HG03108 (cell line): ENCODE measurements around the gene ALS2.
"Not testable (repeated sequence)": the region's sequence is repeated elsewhere in the genome, so short reads cannot be mapped to it uniquely, and the experiment has no call there.

ENCODE experiments used
- ATAC-seq: cut with Tn5 transposase; IDR thresholded peaks from one replicate; pipeline ENCODE4 v1.9.1; 2021; ENCODE audit warnings: moderate library complexity; ENCODE audit not compliant: unreplicated experiment

ALS2 gene

DNA sequence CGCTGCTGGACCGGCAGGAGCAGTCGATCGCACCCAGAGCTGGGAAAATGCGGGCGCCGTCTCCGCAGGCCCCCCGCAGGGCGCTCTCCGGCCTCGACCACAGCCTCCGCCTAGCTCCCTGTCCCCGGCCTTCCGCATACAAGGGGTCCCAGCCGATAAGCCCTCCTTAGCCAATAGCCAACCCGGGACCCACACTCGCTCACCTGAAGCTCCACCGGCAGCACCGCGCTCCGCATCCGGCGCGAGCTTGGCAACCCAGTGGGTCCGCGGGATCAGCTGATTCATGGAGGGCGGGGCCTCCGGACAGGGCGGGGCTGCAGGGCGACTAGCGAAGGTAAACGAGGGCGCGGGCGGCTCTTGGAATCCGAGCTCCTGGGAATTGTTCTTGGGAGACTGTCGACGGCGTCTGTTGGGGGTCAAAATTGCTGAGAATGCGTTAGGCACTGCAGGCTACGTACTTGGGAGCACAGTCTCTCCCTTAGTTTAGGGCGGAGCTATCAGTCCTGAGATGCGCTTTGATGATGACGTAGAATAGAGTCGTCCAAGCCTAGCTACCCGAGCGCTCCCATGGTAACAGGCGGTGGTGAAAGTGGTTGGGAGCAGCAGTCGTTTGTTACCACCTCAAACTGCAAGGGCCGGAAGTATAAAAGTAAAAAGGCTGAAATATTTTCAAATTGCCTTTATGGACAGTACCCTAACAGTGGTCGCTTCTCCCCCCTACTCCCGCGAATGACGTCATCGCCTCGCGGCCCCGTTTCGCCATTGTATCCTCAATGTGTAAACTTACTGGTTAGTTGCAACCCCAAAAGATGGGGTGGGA is at the start of gene ALS2:
ALS2 (minus strand) TSS at position 260 of the 820 bp plus-strand sequence. CDS start 12,048 bp downstream, outside the sequence.
- peak; percentile 96 for ATAC-seq

DNA sequence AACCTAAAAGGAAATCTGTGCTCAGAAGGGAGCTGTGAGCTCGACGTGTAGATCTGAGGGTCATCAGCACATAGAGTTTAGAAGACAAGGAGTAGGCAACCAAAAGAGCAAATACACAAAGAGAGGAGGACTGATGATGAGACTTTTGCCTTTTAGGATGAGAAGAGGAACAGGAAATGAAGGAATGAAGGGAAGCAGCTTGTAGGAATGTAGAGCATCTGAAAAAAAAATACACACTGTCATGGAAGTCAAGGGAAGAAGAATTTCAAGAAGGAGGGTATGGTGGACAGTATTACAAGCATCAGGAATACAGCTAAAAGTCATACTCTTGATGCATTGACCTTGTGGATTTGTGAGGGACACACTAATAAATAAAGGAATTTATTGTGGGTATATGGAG is 47.5 kb upstream of the ALS2 start:
- no peak for ATAC-seq

DNA sequence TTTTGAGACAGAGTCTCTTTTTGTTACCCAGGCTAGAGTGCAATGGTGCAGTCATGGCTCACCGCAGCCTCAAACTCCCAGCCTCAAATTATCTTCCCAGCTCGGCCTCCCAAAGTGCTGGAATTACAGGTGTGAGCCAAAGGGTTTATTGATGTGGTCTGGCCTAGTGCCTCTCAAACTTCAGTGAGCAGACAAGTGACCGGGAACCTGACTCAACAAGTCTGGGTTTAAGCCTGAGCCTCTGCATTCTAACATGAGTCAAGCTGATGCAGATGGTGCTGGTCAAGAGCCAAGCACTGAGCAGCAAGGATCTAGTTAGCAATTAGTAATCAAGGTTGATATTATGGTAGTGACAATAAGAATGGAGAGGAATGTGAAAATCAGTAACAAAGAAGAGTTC is 46.9 kb upstream of the ALS2 start:
- no peak for ATAC-seq

DNA sequence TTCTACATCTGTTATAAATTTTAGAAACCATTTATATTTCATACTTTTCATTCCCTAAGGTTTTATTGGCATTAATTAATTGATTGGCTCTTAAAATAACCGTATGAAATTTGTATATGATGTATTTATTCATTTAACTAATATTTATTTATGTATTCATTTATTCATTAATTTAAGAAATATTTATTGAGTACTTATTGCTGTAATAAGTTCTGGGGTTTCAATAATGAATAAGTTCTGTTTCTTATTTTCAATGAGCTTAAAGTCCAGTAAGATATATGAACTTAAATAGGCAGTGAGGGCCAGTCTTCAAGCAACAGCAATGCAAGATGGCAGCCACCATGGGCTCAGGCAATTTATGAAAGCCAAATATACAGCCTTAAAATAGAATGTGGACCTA is 43.5 kb upstream of the ALS2 start:
- ATAC-seq: no peak

DNA sequence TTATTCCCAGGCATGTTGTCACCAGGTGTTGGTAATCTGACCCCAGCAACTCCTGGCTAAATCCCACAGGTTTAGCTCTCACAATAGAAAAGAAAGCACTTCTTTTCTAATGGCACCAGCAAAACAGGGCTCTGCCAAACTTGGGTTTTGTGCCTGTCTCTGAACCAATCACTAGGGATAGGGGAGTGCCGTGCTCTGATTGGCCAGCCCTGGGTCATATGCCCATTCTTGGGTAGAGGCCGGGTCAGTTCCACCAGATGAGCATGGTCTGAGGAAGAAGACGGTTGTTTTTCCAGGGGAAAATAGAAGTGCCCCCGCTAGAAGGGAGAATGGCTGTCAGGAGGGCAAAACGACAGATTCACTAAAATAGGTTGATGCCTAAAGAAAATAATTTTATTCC is 40.3 kb upstream of the ALS2 start:
- no peak for ATAC-seq

DNA sequence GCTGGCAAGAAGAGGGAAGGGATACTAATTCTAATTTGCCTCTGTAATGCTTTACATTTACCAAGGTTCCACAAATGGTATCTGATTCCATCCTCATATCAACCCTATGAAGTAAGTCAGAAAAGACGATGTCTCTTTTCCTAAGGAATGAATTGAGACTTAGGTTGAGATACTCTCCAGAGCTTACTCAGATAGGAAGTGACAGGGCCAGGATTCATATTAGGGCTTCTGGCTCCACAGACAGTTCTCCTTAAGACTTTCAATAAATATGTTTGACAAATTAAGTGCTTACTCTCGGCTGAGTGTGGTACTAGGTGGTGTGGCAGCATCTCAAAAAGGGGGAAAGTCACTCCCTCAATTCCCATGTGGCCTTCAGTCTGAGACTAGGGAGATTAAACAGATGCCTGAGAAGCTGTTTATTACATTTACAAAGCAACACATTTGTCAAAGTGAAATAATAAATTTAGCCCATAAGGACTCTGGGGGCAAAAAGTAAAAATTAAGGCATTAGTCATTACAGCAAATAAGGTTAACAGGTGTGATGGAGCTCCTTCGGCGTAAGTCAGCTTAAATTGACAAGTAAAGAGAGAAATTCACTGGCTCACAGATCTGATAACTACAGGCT is 39.8 kb upstream of the ALS2 start:
- no peak for ATAC-seq

DNA sequence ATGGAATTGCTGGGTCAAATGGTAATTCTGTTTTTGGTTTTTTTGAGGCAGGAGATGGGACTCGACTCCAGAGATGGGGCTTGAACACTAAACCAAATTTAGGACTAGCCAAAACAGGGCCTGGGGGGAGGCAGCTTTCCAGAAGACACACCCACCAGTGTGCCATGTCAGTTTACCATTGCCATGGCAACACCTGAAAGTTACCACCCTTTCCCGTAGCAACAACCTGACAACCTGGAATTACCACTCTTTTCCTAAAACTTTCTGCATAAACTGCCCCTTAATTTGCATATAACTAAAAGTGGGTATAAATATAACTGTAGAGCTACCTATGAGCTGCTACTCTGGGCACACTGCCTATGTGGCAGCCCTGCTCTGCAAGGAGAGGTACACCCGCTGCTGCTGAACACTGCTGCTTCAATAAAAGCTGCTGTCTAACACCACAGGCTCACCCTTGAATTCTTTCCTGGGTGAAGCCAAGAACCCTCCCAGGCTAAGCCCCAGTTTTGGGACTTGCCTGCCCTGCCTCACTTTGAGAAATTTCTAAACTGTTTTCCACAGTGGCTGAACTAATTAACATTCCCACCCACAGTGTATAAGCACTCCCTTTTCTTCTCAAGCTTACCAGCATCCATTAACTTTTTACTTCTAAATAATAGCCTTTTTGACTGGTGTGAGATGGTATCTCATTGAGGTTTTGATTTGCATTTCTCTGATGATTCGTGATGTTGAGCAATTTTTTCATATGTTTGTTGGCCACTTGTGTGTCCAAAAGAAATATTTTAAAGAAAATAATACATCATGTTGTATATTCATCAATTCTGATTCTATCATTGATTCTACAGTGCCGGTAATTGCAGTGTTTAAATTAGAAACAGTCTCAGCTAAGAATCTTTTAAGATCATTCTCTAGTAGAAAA is 36.2 kb upstream of the ALS2 start:
- no peak for ATAC-seq

DNA sequence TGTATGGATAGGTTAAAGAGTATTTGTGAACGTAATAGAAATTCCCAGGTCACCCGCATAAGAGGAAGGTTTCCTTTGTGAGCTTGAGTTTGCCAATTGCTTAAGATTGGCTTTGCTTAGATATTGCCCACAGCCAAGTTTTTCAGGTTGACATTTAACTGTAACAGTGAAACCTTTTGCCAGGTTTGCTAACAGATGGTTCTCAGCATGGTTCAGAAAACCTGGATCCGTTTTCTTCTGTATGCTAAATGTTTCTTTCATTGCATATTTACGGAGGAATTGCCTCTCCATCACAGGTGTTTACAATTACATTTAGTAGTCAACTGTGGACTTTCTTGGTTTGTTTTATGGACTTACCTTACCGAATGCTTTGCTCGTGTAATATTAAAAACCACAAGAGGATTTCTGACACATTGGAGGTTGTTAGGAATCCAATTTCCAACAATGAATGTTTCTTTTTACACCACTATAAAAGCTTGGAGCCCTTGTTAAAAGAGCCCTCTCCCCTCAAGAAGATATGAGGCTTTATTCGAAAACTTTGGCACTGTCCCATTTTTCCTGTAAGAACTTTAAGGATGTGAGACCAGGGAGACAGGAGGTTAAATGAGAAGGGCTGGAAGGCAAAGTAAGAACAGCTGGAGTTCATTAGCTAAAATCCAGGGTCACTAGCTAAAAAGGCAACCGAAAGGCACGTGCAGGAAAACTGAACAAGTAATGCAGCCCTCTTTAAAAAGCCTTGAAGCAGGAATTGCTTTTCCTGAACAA is 33.4 kb upstream of the ALS2 start:
- ATAC-seq: no peak

DNA sequence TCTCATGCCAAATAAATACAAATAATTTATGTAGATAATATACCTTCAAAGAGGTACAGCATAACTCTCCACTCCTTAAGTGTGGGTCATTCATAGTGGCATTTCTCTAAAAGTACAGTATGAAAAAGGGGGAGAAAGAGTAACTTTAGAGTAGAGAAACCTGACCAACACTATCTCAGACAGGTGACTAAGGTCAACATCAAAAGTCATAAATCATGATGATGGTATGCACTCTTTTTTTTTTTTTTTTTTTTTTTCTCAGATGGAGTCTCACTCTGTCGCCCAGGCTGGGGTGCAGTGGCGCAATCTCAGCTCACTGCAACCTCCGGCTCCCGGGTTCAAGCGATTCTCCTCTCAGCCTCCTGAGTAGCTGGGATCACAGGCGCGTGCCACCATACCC is 29.9 kb upstream of the ALS2 start:
- ATAC-seq: not testable (repeated sequence)

DNA sequence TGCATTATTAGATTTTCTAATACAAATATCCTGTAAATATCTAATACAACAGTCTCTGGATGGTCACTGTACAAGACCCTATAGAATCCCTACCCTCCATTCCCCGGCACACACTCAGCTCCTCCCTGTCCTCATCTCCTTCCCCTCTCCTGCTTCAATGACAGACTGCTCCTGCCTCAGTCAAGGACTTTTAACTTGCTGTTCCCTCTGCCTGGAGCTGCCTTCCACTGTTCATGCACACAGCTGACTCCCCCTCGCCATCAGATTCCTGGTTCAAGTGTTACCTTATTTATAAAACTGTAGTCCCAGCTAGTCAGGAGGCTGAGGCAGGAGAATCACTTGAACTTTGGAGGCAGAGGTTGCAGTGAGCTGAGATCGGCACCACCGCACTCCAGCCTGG is 28.9 kb upstream of the ALS2 start:
- ATAC-seq: no peak

DNA sequence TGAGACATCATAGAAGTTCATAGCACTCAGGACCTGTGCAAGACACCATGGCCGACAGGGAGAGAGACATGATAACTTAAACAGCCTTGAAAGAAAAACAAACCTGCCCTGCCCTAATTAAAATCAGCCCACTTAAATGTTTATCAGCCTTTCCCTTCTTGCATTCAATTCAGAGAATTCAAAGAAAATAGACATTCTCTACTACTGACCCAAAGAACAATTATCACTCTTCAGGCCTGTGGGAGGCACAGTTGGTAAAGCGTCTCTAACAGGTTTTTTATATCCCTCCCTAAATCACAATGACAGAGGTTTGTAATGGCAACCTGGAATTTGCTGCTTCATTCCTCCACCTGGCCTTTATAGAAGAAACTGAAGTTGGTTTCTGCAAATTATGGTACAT is 27.3 kb upstream of the ALS2 start:
- ATAC-seq: no peak

DNA sequence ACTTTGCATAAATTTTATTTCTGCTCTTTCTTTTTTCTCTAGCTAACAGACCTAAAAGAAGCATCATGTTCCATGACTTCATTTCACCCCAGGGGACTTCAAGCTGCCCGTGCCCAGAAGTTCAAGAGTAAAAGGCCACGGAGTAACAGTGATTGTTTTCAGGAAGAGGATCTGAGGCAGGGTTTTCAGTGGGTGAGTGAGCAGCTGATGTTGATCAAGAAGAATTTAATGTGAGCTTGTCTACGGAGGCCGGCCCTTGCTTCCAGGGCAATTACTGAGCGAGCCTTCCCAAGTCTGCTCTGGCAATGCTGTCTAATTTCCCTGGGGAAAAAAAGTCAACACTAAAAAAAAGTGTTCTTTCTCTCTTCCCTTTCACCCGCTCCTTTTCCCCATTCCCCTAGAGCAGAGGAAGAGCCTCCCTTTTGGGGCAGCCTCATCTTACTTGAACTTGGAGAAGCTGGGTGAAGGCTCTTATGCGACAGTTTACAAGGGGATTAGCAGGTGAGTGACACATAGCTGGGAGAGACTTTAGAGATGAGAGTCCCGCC is 26.8 kb upstream of the ALS2 start:
- ATAC-seq: no peak

DNA sequence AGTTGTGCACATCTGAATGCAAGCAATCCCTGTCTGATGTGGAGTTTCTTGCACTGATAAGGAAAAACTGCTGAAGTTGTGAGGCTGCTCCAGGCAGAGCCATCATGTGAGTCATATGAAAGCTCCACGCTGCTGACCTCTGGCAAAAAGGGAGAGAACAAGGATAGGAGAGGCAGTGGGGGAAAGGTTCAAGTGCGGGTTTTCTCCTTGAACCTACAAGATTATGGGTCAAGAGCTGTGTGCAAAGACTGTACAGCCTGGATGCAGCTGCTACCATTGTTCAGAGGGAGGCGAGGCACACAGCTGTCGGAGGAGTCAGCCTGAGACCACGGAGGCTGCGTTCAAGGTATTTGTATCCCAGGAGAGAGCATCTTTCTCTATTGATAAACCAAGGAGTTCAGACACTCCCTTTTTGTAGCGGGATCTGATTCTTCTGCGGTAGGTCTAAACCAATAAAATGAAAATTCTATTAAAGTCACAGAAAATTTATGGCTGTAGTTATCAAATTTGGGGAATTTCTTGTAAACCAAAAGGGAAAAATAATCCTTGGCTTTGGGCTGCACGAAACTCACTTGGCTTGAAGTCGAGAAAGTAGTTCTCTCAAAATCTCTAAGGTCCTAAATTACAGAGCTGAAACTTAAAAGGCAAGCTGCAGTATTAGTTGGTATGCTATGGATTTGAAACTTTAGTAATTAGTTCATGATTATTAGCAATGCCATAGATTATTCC is 25.9 kb upstream of the ALS2 start, which contains the start of gene CDK15:
CDK15 (plus strand) TSS at position 96 of the 729 bp plus-strand sequence; CDS start at position 224, 128 bp downstream.
- no peak for ATAC-seq

DNA sequence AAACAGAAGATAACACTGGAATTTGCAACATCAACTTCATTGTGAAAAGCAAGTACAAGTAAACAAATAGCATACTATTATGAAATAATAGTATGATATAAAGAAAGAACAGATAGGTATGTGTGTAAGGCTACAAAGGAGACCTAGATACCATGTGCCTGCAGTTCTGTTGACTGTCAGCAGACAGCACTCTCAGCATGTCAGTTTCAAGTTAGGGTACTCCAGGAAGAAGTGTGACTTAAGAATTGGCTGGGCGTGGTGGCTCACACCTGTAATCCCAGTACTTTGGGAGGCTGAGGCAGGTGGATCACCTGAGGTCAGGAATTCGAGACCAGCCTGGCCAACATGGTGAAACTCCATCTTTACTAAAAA is 18.2 kb upstream of the ALS2 start:
- not testable (repeated sequence) for ATAC-seq

DNA sequence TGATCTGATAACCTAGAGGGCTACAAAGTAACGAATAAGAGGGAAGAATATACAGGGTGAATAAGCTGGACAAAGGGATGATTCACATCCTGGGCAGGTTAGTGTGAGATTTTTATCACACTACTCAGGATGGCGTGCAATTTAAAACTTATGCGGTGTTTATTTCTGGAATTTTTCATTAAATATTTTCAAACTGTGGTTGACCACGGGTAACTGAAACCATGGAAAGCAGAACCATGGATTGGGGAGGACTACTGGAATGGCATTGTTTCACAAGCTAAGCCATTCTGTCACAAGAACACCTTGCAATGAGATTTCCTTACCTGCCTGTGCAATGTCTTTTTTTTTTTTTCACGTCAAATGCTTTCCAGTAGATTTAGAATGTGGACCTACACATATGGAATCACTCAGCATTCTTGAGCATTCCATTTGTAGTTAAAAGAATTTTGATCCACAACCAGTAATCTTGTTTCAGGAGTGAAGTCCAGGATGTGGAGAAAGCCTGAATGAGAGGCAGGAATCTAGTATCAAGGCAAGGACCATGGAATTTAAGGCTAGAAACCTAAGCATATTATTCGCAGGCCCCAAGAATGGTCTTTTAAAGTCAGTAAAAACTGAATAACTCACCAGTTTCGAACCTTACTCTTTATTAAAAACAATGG is 17.6 kb upstream of the ALS2 start:
- ATAC-seq: no peak

DNA sequence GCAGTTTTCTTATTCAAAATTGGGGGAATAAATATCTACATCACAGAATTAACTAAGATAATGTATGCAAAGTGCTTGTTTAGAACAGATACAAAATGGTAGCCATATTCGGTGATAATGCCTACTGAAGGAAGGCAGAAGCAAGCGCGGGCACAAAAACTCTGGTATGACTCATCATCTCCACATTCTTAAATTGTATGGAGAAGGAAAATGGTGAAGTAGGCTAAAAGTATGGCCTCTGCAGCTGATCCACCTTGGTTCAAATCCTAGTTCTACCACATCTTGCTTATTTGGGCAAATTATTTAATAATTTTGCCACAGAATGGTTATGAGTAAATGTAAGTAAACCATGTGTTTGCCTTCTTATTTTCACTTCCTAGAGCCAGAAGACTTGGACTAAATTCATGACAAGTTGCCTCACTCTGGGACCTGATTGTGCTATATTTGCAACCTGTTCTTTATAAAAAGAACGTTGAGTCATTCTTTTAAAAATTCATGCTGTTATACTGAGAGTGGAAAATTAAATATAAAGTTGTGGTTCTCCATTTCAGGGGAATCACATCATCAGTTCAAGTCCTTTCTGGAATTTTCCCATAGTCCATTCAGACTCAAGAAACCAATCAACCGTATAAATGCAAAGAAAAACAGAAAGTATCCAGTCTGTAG is 16.6 kb upstream of the ALS2 start:
- ATAC-seq: no peak

DNA sequence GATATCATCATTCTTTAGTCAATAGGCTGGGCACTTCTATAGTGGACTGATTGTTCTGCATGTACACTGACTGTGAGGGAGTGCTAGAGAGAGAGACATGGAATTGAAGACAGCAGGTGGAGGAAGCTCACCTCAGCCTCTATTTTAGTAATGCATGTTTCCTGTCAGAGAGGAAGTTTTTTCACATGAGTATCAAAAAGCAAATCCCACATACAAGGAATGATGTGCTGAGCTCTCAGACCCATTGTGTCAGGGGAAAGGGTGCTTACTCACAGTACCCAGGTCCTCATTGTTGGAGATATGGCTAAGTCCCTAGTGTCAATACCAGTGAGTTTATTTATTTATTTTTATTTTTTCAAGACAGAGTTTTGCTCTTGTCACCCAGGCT is 15.7 kb upstream of the ALS2 start:
- ATAC-seq: no peak

DNA sequence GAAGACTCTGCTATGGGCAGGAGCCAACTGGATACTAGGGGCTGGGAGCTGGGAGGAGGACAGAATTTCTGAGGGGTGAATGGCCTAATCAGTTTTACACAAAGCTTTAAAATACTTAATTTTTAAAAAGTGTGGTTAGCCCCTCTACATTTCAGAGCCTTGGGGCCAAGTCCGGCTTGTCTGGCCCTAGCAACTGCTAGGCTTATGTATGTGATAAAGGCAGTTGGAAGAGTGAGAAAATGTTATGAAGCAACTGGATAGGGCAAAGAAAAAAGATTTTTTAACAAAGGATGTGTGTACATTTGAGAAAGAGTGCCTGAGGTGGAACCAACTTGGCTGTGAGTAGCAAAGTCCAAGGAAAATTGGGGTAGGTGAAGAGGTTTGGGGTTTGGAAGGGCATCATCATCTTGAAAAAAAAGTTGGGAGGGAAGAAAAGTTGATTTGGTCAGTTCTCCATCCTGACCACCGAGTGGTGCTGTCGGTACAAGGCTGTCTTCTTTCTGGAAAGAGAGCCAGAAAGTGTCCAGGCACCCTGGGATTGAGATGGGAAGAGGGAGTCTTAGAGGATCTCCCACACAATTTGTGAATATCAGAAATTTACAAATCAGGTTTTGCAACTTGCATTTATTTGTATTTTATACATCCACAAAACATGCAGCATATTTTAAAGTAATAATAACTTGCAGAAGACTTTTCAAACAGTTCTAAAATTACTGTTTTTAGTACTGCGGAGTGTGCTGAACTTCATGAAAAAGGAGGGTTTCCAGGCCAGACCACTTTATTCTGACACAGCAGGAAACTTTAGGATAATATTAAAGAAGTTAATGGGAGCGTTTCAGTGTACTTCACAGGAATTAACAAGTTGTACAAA is 15.1 kb upstream of the ALS2 start:
- no peak for ATAC-seq
